DMS153 treated with DMSO at 0.1 percent for 48 hours (cell line): Measurements from ENCODE around the gene CDIP1.

Experiments used
- DNase-seq: peaks from one replicate; lab custom pipeline; 2025; ENCODE audit not compliant: unreplicated experiment; lab: John Stamatoyannopoulos, UW

CDIP1 gene

DNA sequence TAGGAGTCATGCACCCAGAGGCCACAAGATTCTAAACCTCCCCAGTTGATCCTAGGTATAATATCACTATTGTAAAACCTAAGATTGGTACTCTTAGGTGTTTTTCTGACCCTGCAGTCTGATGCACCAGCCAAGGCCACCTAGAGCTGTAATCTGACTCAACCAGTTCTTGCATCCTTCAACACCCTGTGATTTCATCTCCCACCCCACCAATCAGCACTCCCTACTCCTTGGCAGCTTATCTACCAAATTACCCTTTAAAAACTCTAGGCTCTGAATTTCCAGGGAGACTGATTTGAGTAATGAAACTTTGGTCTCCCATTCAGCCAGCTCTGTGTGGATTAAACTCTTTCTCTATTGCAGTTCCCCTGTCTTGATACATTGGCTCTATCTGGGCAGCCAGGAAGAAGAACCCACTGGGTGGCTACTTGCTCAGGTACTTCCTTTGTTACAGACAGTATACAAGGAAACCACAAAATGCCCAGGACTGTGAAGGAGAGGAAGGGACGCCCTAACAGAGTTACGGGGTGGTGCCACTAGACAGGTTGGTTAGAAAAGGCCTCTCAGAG lies 1.2 kb upstream of the CDIP1 start:
- DNase-seq, result no peak

DNA sequence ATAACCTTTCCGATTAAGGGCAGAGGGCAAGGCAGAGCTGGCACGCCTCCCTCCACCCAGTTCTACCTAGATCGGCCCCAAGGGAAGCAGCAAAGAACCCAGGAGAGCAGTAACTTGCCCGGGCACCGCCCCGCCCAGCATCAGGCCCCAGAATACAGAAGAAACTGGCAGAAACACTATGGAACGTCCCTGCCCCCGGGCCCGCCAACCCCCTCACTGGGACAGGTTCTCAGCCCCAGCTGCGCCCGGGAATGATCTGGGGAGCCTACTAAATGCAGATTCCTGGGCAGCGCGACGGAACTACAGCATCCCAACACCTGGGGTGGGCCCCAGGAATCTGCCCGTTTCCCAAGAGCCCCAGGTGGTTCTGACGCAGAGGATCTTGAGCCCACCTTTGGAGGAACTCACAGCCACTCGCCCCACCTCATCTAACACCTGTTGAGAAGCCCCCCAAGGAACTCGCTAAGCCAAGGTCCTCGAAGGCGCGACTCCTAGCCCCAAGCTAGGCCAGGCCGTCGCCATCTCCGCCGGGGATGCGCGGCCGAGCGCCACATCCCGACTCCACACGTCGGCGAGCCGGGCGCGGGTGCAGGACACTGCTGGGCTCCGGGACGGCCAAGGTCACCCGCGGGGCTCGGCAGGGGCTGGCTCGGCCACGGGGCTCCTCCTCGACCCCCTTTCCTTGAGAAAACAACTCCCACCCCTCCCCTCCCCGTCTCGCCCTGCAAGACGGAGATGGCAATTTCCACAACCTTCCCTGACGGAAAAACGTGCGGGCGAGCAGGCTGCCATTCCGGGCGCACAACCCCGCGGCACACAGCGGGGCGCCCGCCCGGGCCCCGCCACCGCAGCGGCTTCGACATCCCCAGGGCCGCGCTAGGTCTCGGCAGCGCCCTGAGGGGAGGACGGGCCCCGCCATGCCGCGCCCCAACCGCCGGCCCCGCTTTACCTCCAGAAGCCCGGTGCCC lies 913 bp downstream of the CDIP1 start:
- DNase-seq, result no peak

DNA sequence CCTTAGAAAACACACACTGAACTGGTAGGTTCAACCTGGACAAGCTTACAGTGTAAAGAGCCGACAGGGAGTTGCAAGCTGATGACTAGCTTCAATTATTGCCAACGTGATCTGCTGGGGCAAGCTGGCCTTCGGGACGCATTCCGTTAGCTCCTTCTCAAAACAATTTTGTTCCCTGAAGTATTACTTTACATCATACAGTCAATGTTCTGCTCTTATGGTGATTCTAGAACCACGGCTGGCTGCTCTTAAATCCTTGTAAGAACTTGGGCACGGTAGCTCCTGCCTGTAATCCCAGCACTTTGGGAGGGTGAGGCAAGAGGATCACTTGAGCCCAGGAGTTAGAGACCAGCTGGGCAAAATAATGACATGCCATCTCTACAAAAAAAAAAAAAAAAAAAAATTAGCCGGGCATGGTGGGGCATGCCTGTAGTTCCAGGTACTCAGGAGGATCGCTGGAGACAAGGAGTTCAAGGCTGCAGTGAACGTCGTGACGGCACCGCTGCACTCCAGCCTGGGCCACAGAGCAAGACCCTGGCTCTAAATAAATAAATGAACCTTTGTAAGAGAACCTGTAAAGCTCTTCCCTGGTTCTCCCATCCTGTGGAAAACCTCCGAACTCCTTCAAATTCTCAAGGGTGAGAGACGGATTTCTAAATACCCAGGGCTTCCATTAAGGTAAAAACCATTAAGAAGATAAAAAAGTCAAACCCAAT lies 2.0 kb downstream of the CDIP1 start:
- no peak for DNase-seq

DNA sequence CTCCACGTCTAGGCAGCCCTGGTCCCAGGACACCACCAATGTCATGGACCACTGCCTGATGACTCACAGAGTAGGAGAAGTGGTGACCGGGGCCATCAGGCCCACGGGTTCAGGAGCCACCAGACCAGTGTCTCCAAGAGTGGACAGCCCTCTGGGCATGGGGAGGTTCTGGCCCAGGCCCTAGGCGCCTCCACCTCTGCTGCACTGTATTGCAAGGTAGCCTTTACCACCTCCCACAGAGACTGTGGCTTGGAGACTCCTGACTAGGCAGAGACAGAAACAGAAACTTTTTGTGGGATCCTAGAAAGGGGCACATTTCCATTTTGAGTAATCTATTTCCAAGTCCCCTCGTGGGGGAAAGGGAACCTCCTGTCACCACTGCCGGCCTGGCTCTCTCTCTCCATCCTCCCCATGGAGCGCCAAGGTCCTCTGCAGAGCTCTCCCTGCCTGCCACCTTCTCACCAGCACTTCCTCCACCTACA lies 2.9 kb downstream of the CDIP1 start:
- DNase-seq, result no peak

DNA sequence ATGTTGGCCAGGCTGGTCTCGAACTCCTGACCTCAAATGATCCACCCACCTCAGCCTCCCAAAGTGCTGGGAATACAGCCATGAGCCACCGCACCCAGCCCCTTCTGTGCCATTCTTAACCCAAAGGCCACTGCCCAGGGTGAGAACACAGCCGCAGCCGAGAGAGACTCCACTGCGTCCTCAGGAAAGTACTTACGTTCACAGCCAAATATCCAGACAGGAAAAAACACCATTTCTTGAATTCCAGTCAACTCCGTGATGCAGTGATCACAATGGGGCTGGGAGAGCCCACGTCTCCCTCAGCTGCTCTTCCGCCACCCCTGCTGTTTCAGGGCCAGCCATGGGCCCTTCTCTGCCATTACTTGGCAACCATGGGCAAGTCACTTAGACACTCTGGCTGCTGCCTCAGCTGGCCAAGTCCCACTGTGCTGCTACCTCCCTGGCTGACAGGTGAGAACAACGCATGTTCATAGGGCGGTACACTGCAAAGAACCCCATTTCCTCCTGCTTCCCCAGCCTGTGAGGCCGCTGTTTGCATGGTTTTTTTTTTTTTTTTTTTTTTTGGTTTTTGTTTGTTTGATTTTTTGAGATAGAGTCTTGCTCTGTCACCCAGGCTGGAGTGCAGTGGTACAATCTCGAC lies 4.3 kb downstream of the CDIP1 start:
- DNase-seq, result no peak

DNA sequence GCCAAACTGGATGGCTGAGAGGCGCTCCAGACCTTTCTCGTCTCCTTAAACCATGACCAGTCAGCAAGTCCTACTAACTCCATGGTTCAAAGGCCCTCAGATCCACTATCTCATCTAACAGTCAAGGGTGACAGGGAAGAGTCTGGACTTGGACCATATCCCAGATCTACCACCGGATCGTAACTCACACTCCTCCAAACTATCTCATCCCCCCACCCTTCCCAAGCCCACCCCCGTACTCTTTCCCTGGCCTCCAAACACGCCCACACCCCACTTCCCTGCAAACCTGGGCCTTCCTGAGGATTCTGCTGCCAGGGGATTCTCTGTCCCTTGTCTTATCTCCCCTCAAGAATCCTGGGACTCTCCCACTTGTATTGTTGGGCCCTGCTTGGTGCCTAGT lies 5.1 kb downstream of the CDIP1 start:
- no peak for DNase-seq

DNA sequence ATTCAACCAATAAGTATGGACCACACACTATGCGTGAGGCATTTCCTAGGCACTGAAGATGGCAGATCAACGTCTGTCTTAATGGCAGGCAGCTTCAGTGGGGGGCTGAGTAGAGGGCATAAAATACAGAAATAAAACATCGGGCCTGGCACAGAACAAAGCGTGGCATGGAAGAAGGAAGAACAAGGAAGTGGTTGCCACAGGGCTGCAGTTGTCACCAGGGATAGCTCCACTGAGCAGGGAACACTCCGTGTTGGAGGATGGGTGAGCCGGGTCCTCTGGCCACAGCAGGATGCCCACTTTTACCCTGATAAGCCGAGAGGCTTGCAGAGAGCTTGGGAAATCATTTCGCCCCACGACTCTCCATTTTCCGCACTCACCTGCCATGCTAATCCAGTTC lies 6.3 kb downstream of the CDIP1 start:
- no peak for DNase-seq

DNA sequence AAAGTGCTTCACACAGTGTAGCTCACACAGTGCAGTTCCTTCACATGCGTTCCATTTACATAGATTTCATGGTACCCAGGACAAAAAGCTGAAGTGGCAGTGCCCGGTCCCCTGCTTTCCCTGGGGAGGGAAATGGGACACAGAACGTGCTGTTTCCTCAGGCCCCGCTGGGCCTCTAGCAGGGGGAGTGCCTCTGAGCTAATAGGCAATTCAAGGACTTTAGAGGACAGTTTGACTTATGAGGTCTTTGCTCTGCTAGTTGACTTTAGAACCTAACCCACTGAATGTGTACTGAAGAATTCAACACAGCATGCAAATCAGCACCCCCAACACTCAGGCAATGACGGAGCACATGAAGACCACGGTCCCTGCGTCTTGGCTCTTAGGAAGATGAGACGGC lies 6.8 kb downstream of the CDIP1 start:
- DNase-seq, result no peak

DNA sequence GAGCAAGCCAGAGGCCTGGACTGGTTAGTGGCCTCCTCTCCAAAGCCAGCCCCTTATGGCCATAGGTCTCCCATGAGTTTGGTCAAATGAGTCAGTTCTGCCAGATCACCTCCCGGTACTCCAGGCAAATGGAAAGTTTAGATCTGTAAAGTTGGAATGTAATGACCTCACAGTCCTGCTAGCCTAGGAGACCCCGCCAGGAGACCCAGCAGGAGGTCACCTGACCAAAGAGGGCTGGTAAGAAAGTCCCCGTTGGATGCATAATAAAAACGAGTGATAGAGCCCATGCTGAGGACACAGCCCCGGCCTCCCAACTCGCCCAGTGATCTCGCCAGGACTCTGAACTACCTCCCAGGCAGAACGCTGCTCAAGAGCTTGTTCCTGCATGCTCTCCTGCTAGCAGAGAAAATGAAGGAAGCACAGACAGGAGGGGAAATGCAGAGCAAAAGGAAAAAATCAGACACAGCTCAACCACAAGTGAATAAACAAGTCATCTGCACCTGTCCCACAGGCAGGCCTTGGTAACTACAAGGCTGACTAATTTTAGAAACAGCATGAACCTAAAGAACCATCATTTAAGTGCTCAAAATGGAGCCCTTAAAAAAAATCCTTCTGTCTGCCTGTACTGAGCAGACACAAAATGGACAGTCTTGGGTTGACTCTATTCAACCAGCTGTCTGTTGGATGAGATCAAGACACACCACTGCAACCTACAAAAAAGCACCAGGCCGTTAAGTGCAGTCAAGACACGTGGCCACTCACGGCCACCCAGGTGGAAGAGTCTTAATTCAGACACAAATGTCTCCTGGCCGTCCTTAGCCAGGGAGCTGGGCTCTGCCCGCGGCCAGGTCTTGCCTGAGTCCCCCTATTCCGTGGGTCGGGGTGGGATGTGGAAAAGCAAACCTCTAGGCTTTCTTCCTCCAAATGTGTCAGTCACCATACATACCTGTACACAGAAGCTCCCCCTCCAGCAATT lies 9.2 kb downstream of the CDIP1 start:
- DNase-seq, result no peak

DNA sequence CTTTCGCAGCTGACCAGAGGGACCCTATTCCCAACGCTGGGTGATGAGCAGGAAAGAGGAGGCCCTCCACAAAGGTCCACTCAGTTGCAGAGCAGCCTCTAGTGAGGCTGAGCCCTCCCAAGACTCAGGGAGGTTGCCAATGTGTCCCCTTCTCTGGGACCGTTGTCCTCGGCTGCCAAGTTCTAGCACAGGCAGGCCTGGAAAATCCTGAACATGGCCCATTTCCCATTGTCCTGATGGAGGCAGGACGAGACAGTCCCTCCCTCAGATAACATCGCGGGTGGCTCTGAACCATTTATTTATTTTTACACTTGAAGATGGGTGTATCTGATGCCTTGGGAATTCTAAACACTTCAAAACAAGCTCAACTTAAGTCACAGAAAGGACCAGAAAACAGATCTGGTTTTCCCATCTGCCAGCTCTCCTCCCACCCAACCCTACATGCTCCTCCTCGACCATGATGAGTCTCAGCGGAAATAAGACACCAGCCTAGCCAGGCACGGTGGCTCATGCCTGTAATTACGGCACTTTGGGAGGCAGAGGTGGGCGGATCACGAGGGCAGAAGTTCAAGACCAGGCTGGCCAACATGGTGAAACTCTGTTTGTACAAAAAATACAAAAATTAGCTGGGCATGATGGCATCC lies 12.8 kb downstream of the CDIP1 start:
- no peak for DNase-seq

DNA sequence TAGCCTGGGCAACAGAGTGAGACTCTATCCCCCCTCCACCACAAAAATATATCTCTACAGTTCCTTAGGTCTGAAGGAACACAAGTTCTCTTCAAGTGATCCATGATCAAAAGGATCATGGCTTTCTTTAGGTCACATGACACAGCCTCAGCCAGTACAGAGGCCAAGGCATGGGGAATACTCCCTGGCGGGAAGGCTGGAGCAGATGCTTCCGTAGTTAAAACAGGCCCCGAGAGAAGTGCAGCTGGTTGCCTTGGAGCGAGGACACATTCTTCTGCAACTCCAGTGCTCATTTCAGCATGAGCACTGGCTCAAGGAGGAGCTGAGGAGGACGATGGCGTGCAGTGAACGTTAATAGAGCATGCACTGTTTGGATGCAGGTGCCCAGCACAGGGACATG lies 13.5 kb downstream of the CDIP1 start:
- DNase-seq, result no peak

DNA sequence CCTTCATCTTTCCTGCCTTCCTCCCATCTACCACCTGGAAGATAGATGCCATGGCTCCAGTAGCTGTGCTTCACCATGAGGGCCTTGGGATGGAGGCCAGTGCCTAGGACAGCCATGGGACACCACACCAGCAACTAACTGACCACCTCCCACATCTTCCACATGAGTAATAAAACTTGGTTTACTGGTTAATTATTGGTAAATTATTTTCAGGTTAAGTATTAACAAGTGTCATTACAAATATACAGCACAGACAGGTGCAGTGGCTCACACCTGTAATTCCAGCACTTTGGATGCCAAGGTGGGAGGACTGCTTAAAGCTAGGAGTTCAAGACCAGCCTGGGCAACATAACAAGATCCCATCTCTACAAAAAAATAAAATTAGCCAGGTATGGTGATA lies 14.0 kb downstream of the CDIP1 start:
- no peak for DNase-seq

DNA sequence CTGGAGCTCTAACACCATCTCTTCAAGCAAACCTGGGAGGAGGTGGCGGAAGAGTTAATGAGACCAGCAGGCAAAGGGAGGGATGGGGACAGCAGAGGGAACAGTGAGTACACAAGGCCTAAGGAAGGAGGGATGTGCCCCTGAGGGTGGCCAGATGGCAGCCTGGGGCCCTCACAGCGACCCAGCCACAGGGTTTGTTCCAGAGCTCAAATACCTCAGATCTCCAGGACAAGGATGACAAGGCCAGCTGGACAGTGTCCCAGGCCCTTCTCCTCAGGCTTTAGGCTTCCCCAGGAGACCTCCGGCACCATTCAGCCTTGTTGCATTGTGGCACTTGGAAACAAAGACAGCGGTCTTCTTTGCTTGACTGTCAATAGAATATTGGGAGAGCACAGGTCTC lies 14.9 kb downstream of the CDIP1 start:
- no peak for DNase-seq

DNA sequence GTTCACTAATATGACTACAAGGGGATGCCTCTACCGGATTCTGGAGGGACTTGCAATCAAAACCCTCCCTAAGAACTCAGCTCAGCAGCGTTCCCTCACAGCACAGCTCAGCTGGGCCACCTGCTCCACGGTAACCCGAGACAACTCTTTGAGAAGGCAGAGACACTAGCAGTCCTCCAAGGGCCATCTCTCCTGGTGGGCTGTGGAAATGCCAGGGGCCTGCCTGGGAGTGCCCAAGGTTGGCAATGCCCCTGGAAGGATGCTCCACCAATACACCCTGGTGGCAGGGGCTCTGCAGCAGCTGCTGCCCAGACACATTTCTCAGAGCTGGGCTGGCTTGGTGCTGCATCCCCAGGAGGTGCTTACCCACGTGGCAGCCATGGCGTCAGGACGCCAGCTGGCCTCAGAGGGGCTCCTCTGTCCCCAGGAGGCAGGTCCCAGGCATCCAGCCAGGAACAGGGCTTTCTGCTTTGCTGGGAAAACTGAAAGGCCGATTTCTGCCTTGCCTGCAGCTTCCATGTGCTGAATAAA lies 16.5 kb downstream of the CDIP1 start:
- no peak for DNase-seq

DNA sequence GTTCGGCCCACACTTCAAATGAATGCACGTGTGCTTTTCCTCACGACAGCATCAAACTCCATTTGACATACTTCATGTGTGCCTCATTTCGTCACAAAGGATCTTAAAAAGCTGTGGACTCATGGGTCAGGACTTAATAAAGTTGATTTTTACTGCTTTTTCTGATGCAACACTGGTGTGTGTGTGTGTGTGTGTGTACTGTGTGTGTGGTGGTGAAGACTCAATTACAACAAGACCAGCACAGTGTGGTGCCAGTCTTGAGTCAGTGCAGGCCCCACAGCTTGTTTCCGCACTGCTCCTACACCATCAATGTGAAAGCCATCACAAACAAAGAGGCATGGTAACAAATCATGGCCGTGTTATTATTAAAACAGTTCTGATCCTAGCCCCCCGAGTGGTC lies 17.7 kb downstream of the CDIP1 start:
- no peak for DNase-seq

DNA sequence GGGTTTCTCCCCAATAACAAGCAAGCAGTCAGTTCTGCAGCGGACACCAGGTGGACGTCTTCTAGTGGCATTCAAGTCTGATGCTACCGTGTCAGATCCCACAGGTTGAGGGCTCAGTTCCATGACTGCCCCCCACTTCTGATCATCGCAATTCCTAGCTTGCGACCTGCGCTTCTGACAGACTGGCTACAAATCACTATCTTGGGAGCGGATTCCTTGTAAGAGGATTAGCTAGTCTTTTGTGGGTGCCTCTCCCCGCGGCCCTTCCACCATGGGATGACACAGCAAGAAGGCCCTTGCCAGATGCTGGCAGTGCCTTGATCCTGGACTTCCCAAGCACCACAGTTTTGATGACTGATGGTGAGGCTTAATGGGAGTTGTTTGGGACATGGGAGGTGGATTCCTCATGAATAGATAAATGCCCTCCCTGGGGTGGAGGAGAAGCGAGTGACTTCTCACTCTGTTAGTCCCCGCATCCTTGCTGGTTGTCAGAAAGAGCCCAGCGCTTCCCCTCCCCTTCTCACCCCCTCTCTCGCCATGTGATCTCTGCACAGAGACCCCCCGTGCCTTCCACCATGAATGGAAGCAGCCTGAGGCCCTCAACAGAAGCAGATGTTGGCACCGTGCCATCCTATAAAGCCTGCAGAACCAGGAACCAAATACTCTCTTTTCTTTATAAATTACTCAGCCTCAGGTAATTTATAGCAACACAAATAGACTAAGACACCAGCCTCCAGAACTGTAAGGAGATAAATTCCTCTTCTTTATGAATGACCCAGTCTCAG lies 19.1 kb downstream of the CDIP1 start:
- DNase-seq, result no peak

DNA sequence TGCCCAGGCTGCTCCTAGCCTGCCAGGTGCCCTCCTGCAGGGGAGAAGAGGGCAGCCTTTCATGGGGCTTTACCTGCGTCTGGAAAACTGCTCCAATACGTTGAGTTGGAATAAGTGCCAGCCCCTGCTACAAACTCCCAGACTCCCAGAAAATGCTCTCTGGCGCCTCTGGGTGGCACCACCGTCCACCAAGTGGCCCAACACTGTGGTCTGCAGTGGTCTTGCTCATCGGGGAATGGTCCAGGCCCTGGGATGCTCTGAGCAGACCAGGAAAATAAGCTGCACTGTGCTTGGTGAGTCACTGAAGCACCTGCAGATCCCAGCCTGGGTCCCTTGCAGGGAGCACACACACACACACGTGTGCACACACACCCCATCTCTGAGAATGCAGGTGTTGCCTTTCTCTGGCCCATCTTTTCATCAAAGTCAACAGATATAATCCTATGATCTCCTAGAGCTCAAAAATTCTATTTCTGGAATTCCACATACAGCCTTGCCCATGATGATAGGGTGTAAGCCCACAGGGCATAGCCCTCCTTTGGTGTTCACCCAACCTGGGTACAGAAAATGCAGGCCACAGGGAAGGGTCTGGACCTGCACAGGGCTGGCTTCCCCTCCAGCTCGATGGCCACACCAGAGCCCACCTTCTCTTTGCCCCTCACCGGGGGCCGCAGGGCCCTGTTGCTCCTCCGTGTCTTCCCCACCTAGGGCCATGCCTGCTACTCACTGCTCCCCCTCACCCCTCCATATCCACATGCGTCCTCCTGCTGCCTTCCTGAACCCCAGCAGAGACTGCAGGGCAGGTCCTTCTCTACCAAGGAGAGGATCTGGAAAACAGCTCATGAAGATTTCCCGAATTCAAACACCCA lies 20.5 kb downstream of the CDIP1 start:
- DNase-seq, result no peak
